DMS79 treated with DMSO at 0.1 percent for 48 hours (cell line): ENCODE measurements around the gene SRCIN1.

Source experiments
- DNase-seq: peaks from one replicate; lab custom pipeline; 2025; lab: John Stamatoyannopoulos, UW

Gene SRCIN1

DNA sequence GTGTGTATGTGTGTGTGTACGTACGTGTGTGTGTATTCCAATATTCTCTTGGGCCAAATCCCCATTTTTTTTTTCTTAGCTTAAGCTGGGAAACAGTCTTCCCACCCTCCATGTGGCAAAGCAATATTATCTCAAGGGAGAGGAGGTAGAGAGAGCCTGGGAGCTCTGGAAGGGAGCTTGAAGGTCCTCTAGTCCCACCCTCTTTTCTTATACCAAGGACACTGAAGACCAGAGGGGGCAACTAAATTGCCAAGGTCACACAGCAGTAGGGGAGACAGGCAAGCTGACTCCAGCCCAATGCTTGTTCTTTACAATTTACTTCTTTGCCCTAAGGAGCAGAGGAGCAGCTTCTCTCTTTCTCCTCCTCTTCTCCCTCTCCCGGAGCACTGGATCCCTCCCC lies 6.8 kb downstream of the SRCIN1 start:
- DNase-seq = no peak

DNA sequence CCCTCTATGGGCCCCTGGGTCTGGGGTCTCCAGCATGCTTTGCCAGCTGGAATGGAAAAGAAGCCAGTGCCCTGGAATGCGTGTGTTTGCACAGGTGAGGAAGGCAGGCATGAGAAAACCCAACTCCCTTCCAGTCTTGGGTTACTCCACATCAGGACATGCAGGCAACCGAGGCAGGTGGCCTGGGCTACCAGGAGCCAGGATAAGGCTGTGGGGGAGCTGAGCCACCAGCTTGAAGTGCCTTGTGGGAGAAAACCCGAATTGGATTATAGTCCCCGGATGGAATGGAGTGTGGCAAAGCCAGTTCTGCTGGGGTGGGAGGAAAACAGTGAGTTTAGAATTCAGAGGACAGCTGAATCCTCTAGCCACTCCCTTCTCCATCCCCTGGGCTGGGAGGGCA lies 7.2 kb downstream of the SRCIN1 start:
- peak; percentile 41 for DNase-seq

DNA sequence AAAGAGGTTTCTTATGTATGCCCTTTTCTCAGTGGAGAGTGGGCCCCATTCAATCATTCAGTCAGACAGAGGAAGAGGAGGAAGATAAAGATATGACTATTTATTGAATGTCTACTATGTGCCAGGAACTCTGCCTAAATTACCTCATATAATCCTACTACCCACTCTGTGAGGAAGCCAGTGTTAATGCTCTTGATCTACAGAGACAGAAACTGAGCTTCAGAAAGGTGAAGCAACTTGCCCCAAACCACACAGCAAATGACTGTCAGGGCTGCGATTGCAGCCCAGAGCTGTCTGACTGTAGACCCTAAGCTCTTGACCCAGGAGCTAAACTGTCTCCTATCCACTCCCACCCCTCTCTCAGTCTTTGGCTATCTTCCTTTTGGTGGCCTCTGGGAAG lies 8.4 kb downstream of the SRCIN1 start:
- no peak for DNase-seq

DNA sequence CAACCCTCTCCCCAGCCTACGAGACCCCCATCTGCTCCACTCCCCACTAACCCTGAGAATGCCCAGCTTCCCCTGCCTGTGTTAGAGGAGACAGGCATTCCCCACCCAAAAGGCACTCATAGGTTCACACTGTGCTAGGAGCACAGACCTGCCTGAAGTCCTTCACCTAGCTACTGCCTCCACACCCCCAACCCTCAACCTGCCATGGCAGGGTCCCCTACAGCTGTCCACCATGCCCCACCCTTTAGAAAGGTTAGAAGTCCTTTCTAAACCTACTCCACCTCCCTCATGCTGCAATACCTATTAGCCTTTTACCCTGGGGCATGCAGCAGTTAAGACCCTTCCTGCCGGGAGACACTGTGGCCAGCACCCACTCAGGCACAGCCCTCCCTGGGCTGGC lies 9.1 kb downstream of the SRCIN1 start:
- no peak for DNase-seq

DNA sequence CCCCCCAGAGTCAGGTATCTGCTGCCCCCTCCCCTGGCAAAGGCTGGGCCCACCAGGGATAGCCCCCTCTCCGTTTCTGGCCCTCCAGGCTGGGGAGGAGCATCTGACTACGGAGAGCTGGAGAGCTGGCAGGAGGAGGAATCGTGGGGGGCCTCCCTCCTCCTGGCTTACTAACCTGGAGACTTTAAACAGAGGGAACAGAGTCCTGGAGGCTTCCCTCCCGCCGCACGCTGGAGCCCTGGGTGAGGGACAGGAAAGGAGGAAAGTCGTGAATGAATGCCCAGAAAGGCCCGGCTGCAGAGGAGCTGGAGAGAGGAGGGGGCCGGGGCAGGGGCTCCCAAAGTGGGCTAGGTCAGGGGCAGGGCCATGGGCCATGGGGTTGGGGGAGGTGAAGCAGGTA lies 9.9 kb downstream of the SRCIN1 start:
- no peak for DNase-seq

DNA sequence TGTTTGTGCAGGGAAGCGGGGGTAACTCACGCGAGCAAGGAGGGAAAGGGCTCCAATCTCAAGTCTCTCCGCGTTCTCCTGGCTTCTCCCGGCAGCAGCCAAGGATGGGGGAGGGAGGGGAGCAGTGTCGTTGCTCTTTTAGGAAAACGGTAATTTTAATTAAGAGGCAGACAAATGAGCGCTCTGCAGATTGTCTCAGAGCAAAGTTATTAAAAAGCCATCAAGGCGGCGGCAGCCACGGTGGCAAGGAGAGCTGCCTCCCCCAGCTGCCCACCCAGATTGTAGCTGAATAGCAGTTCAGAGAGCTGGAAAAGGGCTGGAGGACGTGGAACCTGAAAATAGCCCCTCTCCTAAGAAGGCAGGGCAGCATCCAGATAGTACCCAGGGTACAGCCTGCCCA lies 11.6 kb downstream of the SRCIN1 start:
- DNase-seq = no peak

DNA sequence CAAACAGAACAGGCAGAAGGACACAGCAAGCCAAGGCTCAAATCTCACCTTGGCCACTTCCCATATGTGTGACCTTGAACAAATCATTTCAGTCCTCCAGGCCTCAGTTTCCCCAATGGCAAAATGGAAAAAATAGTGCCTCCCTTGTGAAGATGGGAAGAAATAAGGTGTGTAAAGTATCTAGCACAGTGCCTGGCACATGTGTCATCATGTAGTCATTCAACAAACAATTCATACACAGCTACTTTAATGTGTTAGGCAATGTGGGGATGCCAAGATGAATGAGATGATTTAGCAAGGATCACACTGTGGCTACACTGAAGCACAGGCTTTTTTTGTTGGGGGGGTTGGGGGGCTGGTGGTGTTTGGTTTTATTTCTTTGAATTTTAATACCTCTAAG lies 13.3 kb downstream of the SRCIN1 start:
- DNase-seq = no peak

DNA sequence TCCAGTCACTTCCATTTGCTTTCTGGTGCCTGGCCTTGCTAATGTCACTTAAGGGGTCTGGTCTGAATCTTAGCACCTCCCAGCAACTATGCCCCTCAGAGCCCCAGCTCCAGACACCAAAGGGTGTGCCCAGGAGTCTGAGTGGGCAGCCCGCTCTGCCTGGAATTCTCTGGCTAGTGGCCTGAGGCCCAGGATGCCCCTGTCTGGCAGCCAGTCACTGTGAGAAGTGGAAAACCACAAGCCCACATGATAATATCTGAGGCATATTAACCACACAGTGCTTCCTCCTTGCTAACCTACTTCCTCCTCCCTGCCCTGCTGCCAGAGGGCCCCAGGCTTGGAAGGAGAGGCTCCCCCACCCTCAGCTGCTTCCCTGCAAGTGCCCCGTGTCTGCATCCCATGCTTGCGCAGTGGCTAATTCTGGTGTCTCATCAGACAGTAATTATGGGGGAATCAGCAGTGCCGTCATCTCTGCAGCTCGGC lies 14.0 kb downstream of the SRCIN1 start:
- no peak for DNase-seq

DNA sequence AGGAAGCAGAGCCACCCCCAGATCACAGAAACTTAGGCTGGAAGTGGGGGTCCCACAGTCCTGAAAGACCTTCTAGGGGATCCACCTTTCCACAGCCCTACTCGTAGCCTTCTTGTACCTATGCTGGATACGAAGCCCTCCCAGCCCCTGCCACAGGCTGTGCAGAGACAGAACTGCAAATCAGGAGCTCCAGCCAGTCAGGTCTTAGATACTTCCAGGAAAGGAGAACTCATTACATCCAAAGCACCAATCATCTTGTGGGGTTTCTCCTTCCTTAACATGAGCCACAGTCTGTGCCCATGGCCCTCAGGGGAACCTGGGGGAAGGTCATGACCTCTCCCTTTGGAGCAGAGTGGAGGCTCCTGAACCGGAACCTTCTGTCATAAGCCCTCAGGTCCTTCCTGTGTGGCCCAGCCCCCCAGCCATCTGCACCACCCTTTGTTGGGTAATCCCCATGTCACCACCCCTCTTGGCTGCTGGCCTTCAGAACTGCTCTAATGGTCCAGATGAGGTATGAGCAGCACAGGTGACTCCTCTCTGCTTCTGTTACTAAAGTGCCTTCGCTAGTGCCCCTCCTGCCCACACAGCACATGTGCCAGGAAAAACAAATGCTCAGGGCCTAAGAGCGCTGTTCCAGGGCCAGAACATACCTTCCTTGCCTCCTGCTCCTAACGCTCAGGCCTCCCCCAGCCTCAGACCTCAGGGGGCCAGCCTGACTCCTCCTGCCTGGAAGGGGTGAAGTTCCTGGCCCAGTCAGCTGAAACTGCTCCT lies 14.6 kb downstream of the SRCIN1 start:
- DNase-seq = no peak

DNA sequence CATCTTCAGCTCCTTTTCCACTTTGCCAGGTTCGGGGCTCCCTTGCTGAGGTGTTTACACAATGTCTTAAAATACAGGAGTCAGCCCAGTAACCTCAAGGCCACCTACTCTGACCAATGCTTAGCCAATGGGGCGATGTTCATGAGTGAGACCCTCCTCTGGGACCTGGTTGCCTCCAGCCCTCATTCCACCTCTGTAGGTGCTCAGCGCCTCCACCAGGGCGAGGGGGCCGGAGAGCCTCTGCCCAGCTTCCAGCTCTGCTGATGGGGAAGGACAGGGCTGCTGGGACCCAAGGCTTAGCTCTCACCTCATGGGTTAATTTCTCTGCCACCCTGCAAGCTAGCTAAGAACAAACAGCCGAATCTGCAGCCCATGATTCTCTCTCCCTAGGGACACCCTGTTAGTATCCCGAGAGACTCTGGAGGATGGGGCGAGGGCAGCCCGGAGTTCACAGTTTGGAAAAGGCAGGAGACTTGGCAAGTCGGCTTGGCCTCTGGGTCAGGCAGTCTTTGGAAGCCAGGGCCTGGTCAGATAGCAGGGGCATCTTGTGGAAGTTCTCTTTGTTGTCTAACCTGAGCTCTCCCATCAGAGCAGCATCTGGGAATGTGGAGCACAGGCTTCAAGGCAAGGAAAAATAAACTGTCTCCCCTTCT lies 16.2 kb downstream of the SRCIN1 start:
- no peak for DNase-seq

DNA sequence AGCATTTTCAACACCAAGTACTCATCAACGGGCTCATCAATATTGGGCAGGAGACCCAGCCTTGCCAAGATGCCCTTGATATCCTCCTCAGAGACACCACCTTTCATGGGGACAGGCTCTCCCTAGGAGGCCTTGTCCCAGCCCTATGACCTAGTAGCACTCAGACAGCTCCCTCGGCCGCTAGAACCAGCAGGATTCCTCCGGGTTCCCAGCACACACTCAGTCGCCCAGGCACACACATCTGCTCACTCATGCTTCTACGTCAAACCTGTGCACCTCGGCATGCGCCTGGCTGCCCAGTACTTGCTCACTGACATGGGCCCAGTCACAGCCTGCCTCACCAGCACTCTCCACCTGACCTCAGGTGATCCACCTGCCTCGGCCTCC lies 17.0 kb downstream of the SRCIN1 start:
- DNase-seq = no peak

DNA sequence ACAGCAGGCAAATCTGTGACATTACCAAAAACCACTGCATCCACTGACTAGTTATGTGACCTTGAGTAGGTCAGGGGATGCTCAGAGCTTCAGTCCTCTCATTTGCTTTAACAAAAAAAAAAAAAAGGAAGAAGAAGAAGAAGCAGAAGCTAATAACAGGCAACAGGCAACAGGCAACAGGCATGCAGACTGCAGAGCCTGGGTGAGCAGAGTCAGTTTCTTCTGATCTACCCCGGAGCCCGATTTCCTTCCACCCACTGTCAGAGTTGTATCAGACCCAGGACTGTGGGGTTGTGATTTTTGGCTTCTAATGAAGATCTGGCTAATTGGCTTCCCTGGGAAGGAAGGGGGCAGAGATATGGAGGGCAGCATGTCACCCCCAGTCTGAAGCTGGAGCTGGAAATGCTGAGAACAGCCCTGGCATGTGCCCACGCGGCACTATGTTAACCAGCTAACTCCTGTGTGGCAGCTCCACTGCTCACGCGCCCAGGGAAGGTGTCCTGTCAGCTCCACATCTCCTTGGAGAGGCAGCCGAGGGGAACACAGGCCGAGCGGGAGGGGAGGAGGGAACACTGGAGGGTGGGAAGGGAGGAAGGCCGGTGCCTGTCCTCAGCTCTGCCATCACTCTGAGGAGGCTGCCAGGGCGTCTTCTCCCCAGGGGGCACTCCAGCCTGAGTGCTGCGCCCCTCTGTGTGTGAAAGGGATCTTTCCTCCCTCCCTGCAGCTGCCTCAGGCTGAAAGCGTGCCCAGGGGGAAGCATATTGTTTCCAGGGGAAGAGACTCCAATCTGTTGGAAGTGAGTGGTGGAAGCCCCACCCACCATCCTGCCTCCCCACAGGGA lies 17.6 kb downstream of the SRCIN1 start:
- DNase-seq = peak; percentile 44

DNA sequence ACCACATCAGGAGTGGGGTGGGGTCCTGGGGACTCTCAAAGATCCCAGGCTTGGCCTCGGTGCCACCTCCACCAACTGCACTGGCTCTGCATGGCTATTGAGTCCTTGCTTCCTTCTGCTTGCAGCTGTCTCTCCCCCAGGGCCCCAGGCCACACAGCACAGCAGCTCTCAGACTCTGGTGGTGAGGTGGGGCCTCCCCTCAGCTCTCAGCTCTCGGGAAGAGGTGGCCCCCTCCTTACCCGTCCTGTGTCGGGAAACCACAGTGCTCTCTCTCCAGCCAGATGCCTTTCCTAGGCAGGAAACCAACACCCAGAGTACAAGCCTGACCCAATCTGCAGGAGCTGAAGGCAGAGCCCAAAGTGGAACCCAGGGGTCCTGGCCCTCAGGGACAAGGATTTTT lies 18.5 kb downstream of the SRCIN1 start:
- DNase-seq = no peak

DNA sequence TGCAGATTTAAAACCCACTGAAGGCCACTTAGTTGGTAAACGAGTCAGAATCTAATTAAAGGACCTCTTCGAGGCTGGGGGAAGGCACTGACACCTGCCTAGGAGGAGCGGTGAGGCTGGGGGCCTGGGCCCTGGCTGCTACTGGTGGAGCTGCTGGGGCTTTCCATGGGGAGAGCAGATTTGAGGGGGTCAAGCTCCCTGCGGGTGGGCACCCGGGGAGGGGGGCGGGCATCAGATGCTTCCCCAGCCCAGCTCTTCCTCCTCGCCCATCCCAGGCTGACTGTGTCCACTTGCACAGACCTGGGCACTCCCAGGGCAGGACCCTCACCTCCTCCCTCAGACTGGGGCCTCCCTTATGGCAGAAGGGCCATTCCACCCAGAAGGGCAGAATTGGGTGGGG lies 19.0 kb downstream of the SRCIN1 start:
- no peak for DNase-seq

DNA sequence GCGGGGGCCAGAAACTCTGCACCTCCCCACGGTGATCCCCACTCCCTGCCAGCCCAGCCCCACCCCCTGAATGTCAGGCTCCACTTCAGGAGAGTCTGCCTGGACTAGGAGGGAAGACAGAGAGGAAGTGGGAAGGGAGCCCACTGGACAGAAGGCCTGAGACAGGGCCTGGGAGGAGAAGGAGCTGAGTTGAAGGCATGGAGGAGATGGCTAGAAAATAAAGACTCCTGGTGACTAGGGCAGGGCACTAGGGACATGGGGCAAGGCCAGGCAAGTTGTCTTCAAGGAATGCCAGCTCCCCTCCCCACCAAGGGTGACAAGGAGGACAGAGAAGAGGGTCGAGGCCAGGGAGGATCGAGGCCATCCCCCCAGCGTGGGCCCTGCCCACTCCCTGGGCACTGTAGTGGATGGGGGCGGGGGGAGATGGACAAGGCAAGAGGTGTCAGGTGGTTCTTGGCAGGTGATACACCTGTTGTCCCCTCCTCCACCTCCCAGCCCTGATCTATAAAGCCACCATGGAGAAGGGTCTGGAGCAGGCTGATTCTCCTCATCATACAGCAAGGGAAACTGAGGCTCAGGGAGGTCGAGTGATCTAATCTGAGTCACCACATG lies 19.7 kb downstream of the SRCIN1 start:
- DNase-seq = no peak

DNA sequence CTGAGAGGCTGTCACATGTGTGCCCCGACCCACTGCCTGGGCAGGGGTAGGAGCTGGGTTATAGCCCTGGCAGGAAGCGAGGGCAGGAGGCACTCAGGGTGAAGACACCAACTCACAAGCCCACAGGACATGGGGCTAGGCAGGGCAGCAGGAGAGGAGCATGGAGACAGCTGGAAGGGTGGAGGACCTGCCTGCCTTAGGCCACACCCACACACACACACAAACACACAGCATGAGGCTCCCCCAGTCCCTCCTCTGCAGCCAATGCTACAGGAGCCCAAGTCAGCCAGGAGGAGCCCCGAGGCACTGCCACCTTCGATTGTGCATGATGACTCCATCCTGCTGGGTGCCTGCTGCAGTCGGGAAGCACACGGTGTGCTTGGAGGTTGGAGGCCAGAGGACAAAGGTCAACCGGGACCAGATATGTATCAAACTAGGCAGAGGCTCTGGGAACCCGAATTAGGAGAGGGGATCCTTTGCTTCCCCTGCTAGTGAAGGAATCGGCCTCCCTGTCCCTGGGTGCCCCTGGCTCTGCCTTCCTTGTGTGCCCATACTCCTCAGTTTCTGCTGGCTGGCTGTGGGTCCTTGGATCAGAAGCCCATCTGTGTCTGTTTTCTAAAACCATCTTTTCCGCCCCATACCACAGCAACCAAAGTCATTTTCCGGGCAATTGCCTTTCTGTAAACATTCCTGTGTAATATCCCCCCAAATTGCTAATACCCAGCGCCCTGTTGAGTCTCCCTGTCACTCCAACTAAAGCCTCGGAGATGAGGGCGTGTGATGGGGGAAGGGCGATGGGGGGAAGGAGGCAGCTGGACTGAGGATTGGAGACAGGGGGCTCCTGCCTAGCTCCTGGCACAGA lies 20.5 kb downstream of the SRCIN1 start:
- no peak for DNase-seq

DNA sequence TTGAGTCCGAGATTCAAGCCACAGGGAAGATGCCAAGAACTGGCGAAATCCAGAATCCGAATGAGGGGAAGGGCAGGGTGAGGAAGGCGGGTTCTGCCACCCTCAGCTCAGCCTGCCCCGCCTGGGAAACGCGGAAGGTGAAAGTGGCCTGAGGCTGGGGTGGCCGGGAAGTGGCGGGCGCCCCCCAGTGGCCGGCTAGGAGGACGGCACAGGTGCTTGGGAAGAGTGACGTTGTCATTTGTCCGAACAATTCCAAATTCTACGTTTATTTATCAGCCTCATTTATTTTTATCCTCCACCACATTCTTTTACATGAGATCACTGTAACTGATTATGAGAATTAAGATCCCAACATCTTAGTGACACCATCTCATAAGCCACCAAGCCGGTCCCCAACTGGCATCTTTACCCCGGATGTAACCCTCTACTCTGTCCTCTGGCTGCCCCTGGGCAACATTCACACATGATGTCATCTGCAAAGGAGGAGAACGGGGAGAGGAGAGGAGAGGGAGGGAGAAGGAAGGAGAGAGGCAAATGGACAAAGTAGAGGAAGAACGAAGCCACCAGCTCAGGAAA lies 21.3 kb downstream of the SRCIN1 start:
- DNase-seq = no peak

DNA sequence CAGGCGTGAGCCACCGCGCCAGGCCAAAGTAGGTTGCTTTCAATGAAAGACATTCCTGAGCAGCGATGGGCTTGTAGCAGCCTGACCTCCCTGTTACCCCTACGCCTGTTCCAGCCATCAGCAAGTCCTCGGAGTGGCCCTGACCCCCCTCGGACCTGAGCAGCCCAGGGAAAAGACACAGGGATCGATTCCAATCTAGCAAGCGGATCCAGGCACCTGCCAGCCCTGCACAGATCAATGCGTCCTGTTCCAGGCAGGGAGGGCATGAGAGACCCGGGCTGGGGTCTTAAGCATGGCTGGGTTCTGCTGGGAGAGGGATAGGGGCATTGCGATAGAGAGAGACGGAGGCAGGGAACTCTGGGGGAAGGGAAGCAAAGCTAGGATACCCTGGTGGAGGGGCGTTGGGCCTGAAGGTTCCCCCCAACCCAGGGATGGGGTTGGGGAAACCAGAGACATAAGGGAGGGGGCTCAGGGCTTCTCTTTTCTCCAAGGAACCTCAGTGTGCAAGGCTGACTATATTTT lies 21.9 kb downstream of the SRCIN1 start:
- DNase-seq = no peak

DNA sequence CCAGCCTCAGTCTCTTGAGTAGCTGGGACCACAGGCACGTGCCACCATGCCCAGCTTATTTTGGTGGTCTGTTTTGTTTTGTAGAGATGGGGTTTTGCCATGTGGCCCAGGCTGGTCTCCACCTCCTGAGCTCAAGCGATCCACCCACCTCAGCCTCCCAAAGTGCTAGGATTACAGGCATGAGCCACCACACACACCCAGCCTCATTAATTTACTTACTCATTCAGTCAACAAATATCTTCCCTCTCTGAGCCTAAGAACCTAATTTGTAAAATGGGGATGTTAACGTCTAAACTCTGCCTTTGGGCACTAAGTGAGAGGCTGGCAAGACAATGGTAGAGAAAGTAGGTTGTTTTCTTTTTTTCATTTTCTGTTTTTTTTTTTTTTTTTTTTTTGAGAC lies 22.6 kb downstream of the SRCIN1 start:
- no peak for DNase-seq

DNA sequence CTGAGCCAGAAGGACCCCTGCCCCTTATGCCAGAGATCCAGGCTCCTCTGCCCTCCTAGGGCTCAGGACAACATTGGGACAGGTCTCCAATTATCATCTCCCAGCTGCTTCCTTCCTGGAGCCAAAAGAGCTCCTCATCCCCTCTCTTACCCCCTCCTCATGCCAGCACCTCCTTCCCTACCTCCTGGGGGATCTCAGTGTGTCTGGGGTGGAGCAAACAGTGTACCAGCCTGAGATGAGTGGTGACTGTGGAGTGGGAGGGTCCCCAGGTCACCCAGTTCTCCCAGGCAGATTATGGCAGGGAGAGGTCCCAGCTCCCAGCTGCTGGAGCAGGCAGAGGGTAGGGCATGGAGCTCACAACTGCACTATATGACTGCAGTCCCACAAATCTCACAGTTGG lies 23.7 kb downstream of the SRCIN1 start:
- DNase-seq = no peak

DNA sequence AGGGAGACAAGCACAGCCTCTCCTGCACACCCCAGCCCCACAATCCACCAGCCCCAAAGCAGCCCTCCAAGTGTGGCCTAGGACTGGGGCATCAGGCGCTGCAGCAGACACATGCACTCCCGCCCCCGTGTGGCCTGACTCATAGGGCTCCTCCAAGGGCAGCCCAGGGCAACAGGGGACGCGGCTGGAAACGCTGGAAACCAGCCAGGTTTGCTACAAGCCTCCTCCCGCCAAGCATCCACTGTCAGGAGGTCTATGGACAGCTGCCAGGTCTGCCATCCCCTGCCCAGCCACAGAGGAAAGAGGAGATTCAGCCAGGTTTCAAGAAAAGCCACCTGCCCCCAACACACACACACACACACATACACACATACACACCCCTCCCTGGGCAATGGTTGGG lies 25.8 kb downstream of the SRCIN1 start:
- DNase-seq = peak; percentile 96
